Pancreas (tissue), 10 donors: ENCODE data around the gene EBF4. TPM values are rescaled to one million over a fixed set of nuclear protein-coding genes. Genes with fewer than 3 reads are reported as not detected.
A peak's percentile ranks its signal among the peaks of the same experiment; 100 is the strongest.

ENCODE experiments used
- ATAC-seq, 4 donors: fragments of 200-7000 bp; cut with Tn5 transposase; one replicate each; pipeline versions ENCODE4 v1.8.0 to v1.9.1; 2020; ENCODE audit warnings: mild to moderate bottlenecking in 4 of 4, moderate library complexity in 4 of 4
- DNase-seq, 6 donors: peaks; one replicate each; pipeline ENCODE4 v3.0.0-alpha.2; 2020
- FAIRE-seq: peaks from 2 replicates; lab custom pipeline; 2012; peaks lifted over from hg19 to GRCh38; lab: Jason Lieb, UNC
- H3K27ac ChIP-seq, 4 donors: fragments of 200-600 bp; sonication (generic); 1 replicate in 3 of 4; 2 replicates in 1 of 4; pipeline versions ENCODE4 v1.5.0 to v1.8.0; 2020
- H3K27me3 ChIP-seq, 4 donors: fragments of 200-600 bp; one replicate each; pipeline ENCODE4 v1.8.0; 2021
- H3K36me3 ChIP-seq, 3 donors: fragments of 200-600 bp; sonication (generic) in 1 of 3; one replicate each; pipeline versions ENCODE4 v1.5.0 to v1.8.0; 2020 to 2021
- H3K4me1 ChIP-seq, 3 donors: fragments of 200-600 bp; one replicate each; pipeline ENCODE4 v1.8.0; 2021
- H3K4me3 ChIP-seq, 4 donors: fragments of 200-600 bp; sonication (generic) in 2 of 4; one replicate each; pipeline versions ENCODE4 v1.5.0 to v1.8.0; 2020 to 2021
- H3K9me3 ChIP-seq, 4 donors: fragments of 200-600 bp; one replicate each; pipeline ENCODE4 v1.8.0; 2021
- WGBS, 2 donors: extraction: QIAGEN DNeasy Blood & Tissue Kit; methylation state at CpG; one replicate each; pipeline ENCODE4 v1.1.7; 2013; 5-methylcytosine and 5-hydroxymethylcytosine counted together
- intact Hi-C, 3 donors: fragments of 100-400 bp; cut with DNase I; formaldehyde crosslinking; loops; one replicate each; pipeline versions ENCODE4 v1.11.1 to v1.14.2; 2022
- polyA plus RNA-seq, 2 donors: library from polyadenylated mRNA; stranded (reverse); fragments of 200-250 nt; gene quantifications; one replicate each; pipeline ENCODE4 v1.2.3, GENCODE V29; 2013
- total RNA-seq, 6 donors: library from RNA; stranded (reverse); fragmentation: NEBNext Ultra II Directional in 4 of 6; extraction: Animal tissue kit (Norgen Biotek cat#: 25700) in 4 of 6; gene quantifications; one replicate each; pipeline versions ENCODE4 v1.2.1 to v1.2.4, GENCODE V29; 2021 to 2023
- TF ChIP-seq, protein P1 (sequence below), 4 donors: fragments of 200-600 bp; sonication (generic) in 3 of 4; IDR thresholded peaks; one replicate each; pipeline versions ENCODE4 v1.5.0 to v1.8.0; 2021; ENCODE audit warnings: antibody characterized with exemption in 4 of 4
- donor health status: healthy with polysubstance abuse.
- donor health status: DM: no; HTN: no; CAD: no; lungs with moderate emphysema.
- donor health status: DM: no; HTN: no; CAD: no.
- donor health status: control.
- donor health status: control.
- donor health status: Bipolar disorder and iron deficiency.
- donor health status: DM: yes; HTN: yes; CAD: no.
- donor health status: DM: no; HTN: no; CAD: no.
- donor health status: DM: no; HTN: no; CAD: no.
- donor health status: DM: yes; HTN: yes; CAD: no.

Gene EBF4
- total and polyA plus RNA-seq, 8 donors = 6.8 to 25.3 (median 9.6) TPM

DNA sequence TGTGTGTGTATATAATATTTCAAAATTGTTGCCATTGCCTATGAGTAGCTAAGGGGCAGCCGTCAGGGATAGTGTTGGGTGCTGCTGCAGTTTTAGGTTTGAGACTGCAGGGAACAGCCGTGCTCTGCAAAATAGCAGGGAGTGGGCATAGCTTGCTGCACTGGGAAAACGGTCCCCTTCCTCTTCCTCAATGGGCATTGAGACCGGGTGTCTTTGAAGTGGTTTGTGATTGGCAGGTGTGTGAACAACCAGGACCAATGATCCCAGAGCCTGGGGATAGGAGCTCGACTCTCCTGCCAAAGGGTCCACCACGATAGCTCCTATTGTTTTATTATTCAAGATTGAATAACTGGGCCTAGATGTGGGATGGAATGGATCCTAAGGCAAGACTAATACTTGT is 5.1 kb upstream of the EBF4 start:
- Histone ChIP-seq H3K4me1 (no peaks in the 10 kb centered on the region), H3K4me3 (no peak overlapping the region), H3K27me3 (no peaks in the 10 kb centered on the region), H3K9me3 (no peaks in the 10 kb centered on the region), H3K36me3 (no peaks in the 10 kb centered on the region), H3K27ac (no peak overlapping the region)
- TF ChIP-seq, protein P1, sequence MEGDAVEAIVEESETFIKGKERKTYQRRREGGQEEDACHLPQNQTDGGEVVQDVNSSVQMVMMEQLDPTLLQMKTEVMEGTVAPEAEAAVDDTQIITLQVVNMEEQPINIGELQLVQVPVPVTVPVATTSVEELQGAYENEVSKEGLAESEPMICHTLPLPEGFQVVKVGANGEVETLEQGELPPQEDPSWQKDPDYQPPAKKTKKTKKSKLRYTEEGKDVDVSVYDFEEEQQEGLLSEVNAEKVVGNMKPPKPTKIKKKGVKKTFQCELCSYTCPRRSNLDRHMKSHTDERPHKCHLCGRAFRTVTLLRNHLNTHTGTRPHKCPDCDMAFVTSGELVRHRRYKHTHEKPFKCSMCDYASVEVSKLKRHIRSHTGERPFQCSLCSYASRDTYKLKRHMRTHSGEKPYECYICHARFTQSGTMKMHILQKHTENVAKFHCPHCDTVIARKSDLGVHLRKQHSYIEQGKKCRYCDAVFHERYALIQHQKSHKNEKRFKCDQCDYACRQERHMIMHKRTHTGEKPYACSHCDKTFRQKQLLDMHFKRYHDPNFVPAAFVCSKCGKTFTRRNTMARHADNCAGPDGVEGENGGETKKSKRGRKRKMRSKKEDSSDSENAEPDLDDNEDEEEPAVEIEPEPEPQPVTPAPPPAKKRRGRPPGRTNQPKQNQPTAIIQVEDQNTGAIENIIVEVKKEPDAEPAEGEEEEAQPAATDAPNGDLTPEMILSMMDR (IDR thresholded peaks at IDR 0.05) = no peak
- FAIRE-seq = no peak
- intact Hi-C loops = no loop called here
- WGBS, 2 donors = 38 to 41% methylated on average over 6 of the region's 6 CpGs
- no peak for DNase-seq
- ATAC-seq = no peak

DNA sequence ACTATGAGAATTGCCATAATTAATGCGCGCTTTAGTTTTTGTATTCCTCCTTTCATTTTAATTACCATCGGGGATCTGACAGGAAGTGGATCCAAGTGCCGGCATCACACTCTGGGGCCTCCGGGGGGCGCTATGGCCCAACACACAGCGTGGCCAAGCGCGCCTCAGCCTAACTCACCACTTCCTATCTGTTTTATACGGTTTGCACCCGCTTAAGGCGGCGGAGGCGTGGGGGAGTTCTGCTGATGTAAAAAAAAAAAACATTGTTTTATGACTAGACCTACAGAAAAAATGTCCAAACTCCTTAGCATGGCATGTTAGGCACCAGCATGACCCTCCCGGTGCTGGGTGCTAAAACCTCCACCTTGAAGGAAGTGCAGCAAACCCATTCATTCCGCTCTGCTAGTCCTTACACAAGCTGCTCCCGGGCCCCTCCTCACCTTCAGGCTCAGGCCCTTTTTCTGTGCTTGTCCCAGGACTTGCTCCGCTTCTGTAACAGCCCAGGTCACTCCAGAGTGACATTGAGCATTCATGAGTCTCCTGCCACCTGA is 4.5 kb upstream of the EBF4 start:
- no peaks in the 10 kb centered on the region for H3K4me1 ChIP-seq
- WGBS, 2 donors = 26 to 34% methylated on average over 18 of the region's 18 CpGs
- H3K9me3 ChIP-seq = no peaks in the 10 kb centered on the region
- H3K27me3 ChIP-seq = no peaks in the 10 kb centered on the region
- ATAC-seq (peak in 3 of 4 donors; percentile 51 to 77 (median 72)), FAIRE-seq (no peak), DNase-seq (peak in 2 of 6 donors; percentile 43 to 67)
- H3K27ac ChIP-seq = no peak overlapping the region
- TF ChIP-seq, protein P1 (IDR thresholded peaks at IDR 0.05) = peak in 2 of 4 donors; percentile 34 to 36
- no peaks in the 10 kb centered on the region for H3K36me3 ChIP-seq
- intact Hi-C loops = no loop called here
- no peak overlapping the region for H3K4me3 ChIP-seq

DNA sequence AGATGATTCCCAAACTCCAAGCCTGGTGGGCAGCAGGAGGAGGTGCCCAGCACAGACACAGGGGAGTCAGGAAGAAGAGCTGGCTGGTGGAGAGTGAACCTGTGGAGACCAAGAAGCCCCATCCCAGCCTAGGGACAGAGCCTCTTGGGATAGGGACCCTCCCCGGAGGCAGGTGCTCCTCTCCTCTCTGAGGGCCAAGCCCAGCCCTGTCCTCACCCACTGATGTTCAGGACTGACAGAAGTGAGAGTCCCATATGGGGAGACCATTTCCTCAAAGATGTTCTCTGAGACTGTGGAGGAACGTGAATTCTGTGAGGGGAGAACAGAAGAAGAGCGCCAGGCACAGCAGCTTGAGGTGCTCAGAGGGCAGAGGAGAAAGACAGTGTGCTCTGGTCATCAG is 2.4 kb upstream of the EBF4 start:
- Histone ChIP-seq H3K36me3 (no peaks in the 10 kb centered on the region), H3K27me3 (no peaks in the 10 kb centered on the region), H3K9me3 (no peaks in the 10 kb centered on the region), H3K4me3 (no peak overlapping the region), H3K4me1 (no peaks in the 10 kb centered on the region), H3K27ac (no peak overlapping the region)
- no peak for DNase-seq
- WGBS, 2 donors = 81 to 87% methylated on average over 3 of the region's 3 CpGs
- intact Hi-C loops = no loop called here
- FAIRE-seq = no peak
- no peak for ATAC-seq
- TF ChIP-seq, protein P1 (IDR thresholded peaks at IDR 0.05) = no peak

DNA sequence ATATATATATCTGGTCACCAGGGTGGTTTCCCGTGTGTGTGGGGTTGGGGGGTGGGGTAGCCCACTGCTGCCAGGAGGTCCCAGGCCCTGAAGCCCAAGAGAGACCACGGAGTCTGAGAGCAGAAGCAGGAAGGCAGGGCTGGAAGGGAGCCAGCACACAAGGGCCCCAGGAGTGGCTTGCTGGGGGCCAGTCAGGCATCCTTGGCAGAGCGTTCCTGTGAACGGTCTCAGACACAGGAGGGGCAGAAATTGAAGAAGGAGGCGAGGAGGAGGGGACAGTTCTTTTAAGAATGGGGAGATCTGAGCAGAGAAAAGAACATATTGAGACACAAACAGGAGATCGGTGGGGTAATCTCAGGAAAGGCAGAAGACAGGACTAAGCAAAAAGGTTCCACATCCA is 1.9 kb upstream of the EBF4 start:
- ATAC-seq (no peak), DNase-seq (no peak), FAIRE-seq (no peak)
- H3K27ac ChIP-seq = no peak overlapping the region
- H3K9me3 ChIP-seq = no peaks in the 10 kb centered on the region
- no peaks in the 10 kb centered on the region for H3K27me3 ChIP-seq
- H3K4me3 ChIP-seq = no peak overlapping the region
- intact Hi-C loops = no loop called here
- no peaks in the 10 kb centered on the region for H3K4me1 ChIP-seq
- TF ChIP-seq, protein P1 (IDR thresholded peaks at IDR 0.05) = no peak
- 77 to 80% methylated on average over 6 of the region's 6 CpGs for WGBS, 2 donors
- no peaks in the 10 kb centered on the region for H3K36me3 ChIP-seq

DNA sequence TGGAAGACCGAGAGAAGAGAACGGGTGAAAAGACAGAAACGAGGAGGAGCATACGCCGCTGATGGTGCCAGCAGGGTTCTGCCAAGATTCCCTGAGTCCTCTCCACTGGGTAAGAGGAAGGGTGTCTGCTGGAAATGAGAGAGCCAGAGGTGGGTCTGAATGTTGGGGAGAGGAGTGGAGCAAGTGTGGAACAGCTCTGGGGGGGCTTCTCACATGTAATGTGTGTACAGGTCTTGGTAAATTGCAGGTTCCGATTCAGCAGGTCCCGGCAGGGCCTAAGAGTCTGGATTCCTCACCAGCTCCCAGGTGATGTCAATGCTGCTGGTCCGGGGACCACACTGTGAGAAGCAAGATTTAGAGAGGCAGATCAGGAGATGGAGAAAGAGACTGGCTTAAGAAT is 1.5 kb upstream of the EBF4 start:
- Histone ChIP-seq H3K4me3 (no peak overlapping the region), H3K36me3 (no peaks in the 10 kb centered on the region), H3K9me3 (no peaks in the 10 kb centered on the region), H3K4me1 (no peaks in the 10 kb centered on the region), H3K27me3 (no peaks in the 10 kb centered on the region), H3K27ac (no peak overlapping the region)
- 89 to 98% methylated on average over 8 of the region's 8 CpGs for WGBS, 2 donors
- TF ChIP-seq, protein P1 (IDR thresholded peaks at IDR 0.05) = no peak
- DNase-seq (no peak), ATAC-seq (no peak), FAIRE-seq (no peak)
- intact Hi-C loops = no loop called here
